K562 (cell line): ENCODE data around the gene NR2F1. TPM values are rescaled to one million over a fixed set of nuclear protein-coding genes. Genes with fewer than 3 reads are reported as not detected.

Source experiments
- ATAC-seq: fragments of 200-7000 bp; cut with Tn5 transposase; 3 replicates; pipeline ENCODE4 v1.9.1; 2020; ENCODE audit warnings: moderate library complexity
- BruUV-seq: library from RNA; stranded (reverse); fragments of 400-500 nt; replicated peaks from 2 replicates; lab custom pipeline; 2021; lab: Mats Ljungman, UMichigan
- CTCF ChIA-PET: fragments of 300-600 bp; formaldehyde crosslinking; extraction: SDS; loops from one replicate; lab custom pipeline; 2021; ENCODE audit warnings: low intra/inter-chr PET ratio; lab: Yijun Ruan, JAX
- POLR2A ChIA-PET: fragments of 300-600, 350-650 bp; sonication (Branson Sonifier 250); formaldehyde crosslinking; extraction: SDS; loops from one replicate; lab custom pipeline; 2021; ENCODE audit warnings: antibody characterized with exemption, inconsistent platforms; lab: Yijun Ruan, JAX
- DNase-seq, 4 experiments: peaks; one replicate each; pipeline versions ENCODE4 v3.0.0 to v3.0.0-alpha.2; 2011 to 2018; ENCODE audit warnings: low spot score in 3 of 4, mixed read lengths in 3 of 4; ENCODE audit errors: extremely low read depth in 1 of 4
- FAIRE-seq: peaks from 2 replicates; lab custom pipeline; 2011; peaks lifted over from hg19 to GRCh38; lab: Jason Lieb, UNC
- H2AFZ ChIP-seq: 2 replicates; pipeline ENCODE4 v1.6.0; 2011; ENCODE audit warnings: low read depth, low read length, control low read depth, inconsistent platforms
- H3K27ac ChIP-seq: fragments of 200-600 bp; 3 replicates; pipeline ENCODE4 v1.8.0; 2011; ENCODE audit warnings: low read depth, mild to moderate bottlenecking, control low read depth, inconsistent platforms, low read length, moderate library complexity, mixed read lengths; ENCODE audit errors: extremely low read depth
- H3K27me3 ChIP-seq, 2 experiments: fragments of 300-600 bp in 1 of 2; 2 replicates in 1 of 2; 3 replicates in 1 of 2; pipeline versions ENCODE4 v1.6.0 to v1.8.0; 2011; ENCODE audit warnings: inconsistent platforms in 2 of 2, low read length in 2 of 2, mild to moderate bottlenecking in 1 of 2, mixed read lengths in 1 of 2, moderate library complexity in 1 of 2; ENCODE audit not compliant: control insufficient read depth in 2 of 2, insufficient read depth in 2 of 2
- H3K36me3 ChIP-seq: fragments of 300-600 bp; 3 replicates; pipeline ENCODE4 v1.8.0; 2011; ENCODE audit warnings: mild to moderate bottlenecking, low read length, inconsistent platforms; ENCODE audit not compliant: control insufficient read depth, insufficient read depth
- H3K4me1 ChIP-seq, 2 experiments: fragments of 200-600 bp in 1 of 2; replicated peaks in 1 of 2; 2 replicates in 1 of 2; 3 replicates in 1 of 2; pipeline versions ENCODE4 v1.5.1 to v1.8.0; 2011; ENCODE audit warnings: inconsistent platforms in 2 of 2, low read length in 2 of 2, mild to moderate bottlenecking in 1 of 2, mixed read lengths in 1 of 2, moderate library complexity in 1 of 2; ENCODE audit not compliant: control insufficient read depth in 2 of 2, insufficient read depth in 2 of 2
- H3K4me2 ChIP-seq: 2 replicates; pipeline ENCODE4 v1.6.1; 2011; ENCODE audit warnings: low read length, control low read depth, inconsistent platforms, mixed read lengths; ENCODE audit not compliant: insufficient read depth
- H3K4me3 ChIP-seq: fragments of 200-600 bp; sonication (generic), shearing (Covaris generic); 2 replicates; pipeline ENCODE4 v1.5.1; 2016; ENCODE audit warnings: control low read depth, inconsistent platforms
- H3K79me2 ChIP-seq: fragments of 200-600 bp; 3 replicates; pipeline ENCODE4 v1.8.0; 2011; ENCODE audit warnings: low read length, inconsistent platforms; ENCODE audit not compliant: control insufficient read depth, insufficient read depth
- H3K9ac ChIP-seq, 2 experiments: 2 replicates each; pipeline versions ENCODE4 v1.6.0 to v1.6.1; 2011; ENCODE audit warnings: low read depth in 2 of 2, low read length in 2 of 2, control low read depth in 1 of 2, inconsistent platforms in 1 of 2, mild to moderate bottlenecking in 1 of 2, mixed read lengths in 1 of 2; ENCODE audit not compliant: insufficient read depth in 1 of 2
- H3K9me1 ChIP-seq: one replicate; pipeline ENCODE4 v1.6.0; 2011; ENCODE audit warnings: inconsistent platforms, mild to moderate bottlenecking, low read length, moderate library complexity; ENCODE audit not compliant: control insufficient read depth, insufficient read depth
- H3K9me3 ChIP-seq: replicated peaks from 2 replicates; pipeline ENCODE4 v1.5.1; 2011; ENCODE audit warnings: low read depth, low read length, inconsistent platforms; ENCODE audit not compliant: control insufficient read depth, insufficient read depth
- H4K20me1 ChIP-seq: replicated peaks from 2 replicates; pipeline ENCODE4 v1.6.1; 2011; ENCODE audit warnings: low read length, inconsistent platforms, mixed read lengths; ENCODE audit not compliant: control insufficient read depth, insufficient read depth
- BCOR ChIP-seq: fragments of 450-650 bp; IDR thresholded peaks from 2 replicates; pipeline ENCODE4 v1.6.1; 2016
- NFYB ChIP-seq: IDR thresholded peaks from 2 replicates; pipeline ENCODE4 v1.6.1; 2011; ENCODE audit warnings: mild to moderate bottlenecking, moderate library complexity; ENCODE audit not compliant: insufficient read length; ENCODE audit errors: extremely low read depth
- WGBS: fragments of 100-300 bp; shearing (Covaris generic); methylation state at CpG from one replicate; pipeline ENCODE4 v1.1.6; 2016; ENCODE audit warnings: low coverage, mixed read lengths; ENCODE audit not compliant: insufficient coverage; ENCODE audit errors: missing lambda C conversion rate; 5-methylcytosine and 5-hydroxymethylcytosine counted together
- in situ Hi-C: fragments of 300-500 bp; cut with MboI; formaldehyde crosslinking; loops from 4 replicates; pipeline ENCODE4 v1.15.0; 2018; ENCODE audit warnings: inconsistent platforms, mixed read lengths
- intact Hi-C: fragments of 100-400 bp; cut with micrococcal nuclease; formaldehyde crosslinking; loops from 2 replicates; pipeline ENCODE4 v1.14.2; 2022
- polyA plus RNA-seq, 8 experiments: library from polyadenylated mRNA; depleted of rRNA in 4 of 8; stranded (reverse) in 5 of 8; unstranded in 3 of 8; fragments of >200 nt; fragmentation: Nextera tagmentation in 2 of 8; fragmentation: Illumina TruSeq in 1 of 8; extraction: Ambion mirVana in 2 of 8; extraction: Trizol in 1 of 8; gene quantifications; 2 replicates each; pipeline versions ENCODE4 v1.2.1 to v1.2.3, GENCODE V29; 2011 to 2014; ENCODE audit warnings: inconsistent platforms in 1 of 8, missing spikeins in 1 of 8
- total RNA-seq, 7 experiments: library from RNA; depleted of rRNA in 6 of 7; stranded (reverse); fragments of >200 nt in 6 of 7; fragmentation: Illumina TruSeq in 2 of 7; extraction: Trizol in 2 of 7; gene quantifications; 2 replicates each; pipeline versions ENCODE4 v1.2.1 to v1.2.3, GENCODE V29; 2011 to 2021; ENCODE audit warnings: low replicate concordance in 1 of 7
- TF ChIP-seq, protein P1 (sequence below): IDR thresholded peaks from 2 replicates; pipeline ENCODE4 v1.6.1; 2016; ENCODE audit warnings: missing genetic modification characterization, missing compliant biosample characterization

NR2F1 gene
- total and polyA plus RNA-seq, 9 of the 15 experiments (the other 6 are each of a cell fraction or from before 2014, with no cell fraction given) = 0.18 TPM; not detected in 8

DNA sequence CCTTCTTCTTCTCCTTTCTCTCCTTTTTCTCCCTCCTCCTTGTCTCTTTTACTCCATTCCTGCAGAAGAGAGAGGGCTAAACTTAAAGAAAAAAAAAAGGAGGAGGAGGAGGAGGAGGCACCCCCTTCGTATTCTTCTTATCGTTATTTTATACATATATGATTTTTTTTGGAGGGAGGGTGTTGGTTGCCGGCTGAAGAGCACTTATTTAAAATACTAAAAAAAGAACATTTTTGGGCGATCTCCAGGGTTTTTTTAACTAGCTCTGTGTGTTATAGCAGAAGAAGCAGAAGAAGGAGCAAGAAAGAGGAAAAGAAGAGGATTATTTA, 381 bp downstream of the NR2F1 start:
- POLR2A ChIA-PET = interaction anchor here (0.5 kb wide), 1 partner anchor 793 kb away, joined by 3 read pairs; no protein-coding TSS in a partner anchor
- H3K9me3 ChIP-seq = no peaks in the 10 kb centered on the region
- H3K79me2 ChIP-seq = no peaks in the 10 kb centered on the region
- intact Hi-C loops = loop anchor here (5.0 kb wide), 1 partner anchor 1154 kb away; no protein-coding TSS in a partner anchor
- H3K4me1 ChIP-seq = peaks cover 0 to 14% of the 10 kb centered on the region in 2 experiments; a peak in 2 of 5 replicates
- TF ChIP-seq, protein P1, sequence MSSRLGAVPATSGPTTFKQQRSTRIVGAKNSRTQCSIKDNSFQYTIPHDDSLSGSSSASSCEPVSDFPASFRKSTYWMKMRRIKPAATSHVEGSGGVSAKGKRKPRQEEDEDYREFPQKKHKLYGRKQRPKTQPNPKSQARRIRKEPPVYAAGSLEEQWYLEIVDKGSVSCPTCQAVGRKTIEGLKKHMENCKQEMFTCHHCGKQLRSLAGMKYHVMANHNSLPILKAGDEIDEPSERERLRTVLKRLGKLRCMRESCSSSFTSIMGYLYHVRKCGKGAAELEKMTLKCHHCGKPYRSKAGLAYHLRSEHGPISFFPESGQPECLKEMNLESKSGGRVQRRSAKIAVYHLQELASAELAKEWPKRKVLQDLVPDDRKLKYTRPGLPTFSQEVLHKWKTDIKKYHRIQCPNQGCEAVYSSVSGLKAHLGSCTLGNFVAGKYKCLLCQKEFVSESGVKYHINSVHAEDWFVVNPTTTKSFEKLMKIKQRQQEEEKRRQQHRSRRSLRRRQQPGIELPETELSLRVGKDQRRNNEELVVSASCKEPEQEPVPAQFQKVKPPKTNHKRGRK (tag) = peak; percentile 72
- TF ChIP-seq BCOR (no peak), NFYB (no peak)
- TF ChIP-seq, all 486 proteins: peak for 1
- H4K20me1 ChIP-seq = no peaks in the 10 kb centered on the region
- no peak overlapping the region for H3K4me2 ChIP-seq
- no peak overlapping the region for H3K9ac ChIP-seq
- CTCF ChIA-PET = no interaction called here
- H3K9me1 ChIP-seq = no peaks in the 10 kb centered on the region
- FAIRE-seq (no peak), ATAC-seq (no peak), DNase-seq (no peak)
- no peaks in the 10 kb centered on the region for H3K36me3 ChIP-seq
- H2AFZ ChIP-seq = no peak overlapping the region
- WGBS = no CpG with 5 or more reads among the region's 4 CpGs
- no peak overlapping the region for H3K27ac ChIP-seq
- peaks cover 0 to 12% of the 10 kb centered on the region in 2 experiments; a peak in 3 of 5 replicates for H3K27me3 ChIP-seq
- no peak overlapping the region for H3K4me3 ChIP-seq
- BruUV-seq = no TSS peak
- in situ Hi-C loops = loop anchor here (25.0 kb wide), 1 partner anchor 1154 kb away; no protein-coding TSS in a partner anchor
